K562 (cell line): ENCODE data around the gene STIM1. TPM values are rescaled to one million over a fixed set of nuclear protein-coding genes. Genes with fewer than 3 reads are reported as not detected.

Source experiments
- ATAC-seq: fragments of 200-7000 bp; cut with Tn5 transposase; 3 replicates; pipeline ENCODE4 v1.9.1; 2020; ENCODE audit warnings: moderate library complexity
- BruUV-seq: library from RNA; stranded (reverse); fragments of 400-500 nt; replicated peaks from 2 replicates; lab custom pipeline; 2021; lab: Mats Ljungman, UMichigan
- CTCF ChIA-PET: fragments of 300-600 bp; formaldehyde crosslinking; extraction: SDS; loops from one replicate; lab custom pipeline; 2021; ENCODE audit warnings: low intra/inter-chr PET ratio; lab: Yijun Ruan, JAX
- POLR2A ChIA-PET: fragments of 300-600, 350-650 bp; sonication (Branson Sonifier 250); formaldehyde crosslinking; extraction: SDS; loops from one replicate; lab custom pipeline; 2021; ENCODE audit warnings: antibody characterized with exemption, inconsistent platforms; lab: Yijun Ruan, JAX
- DNase-seq, 4 experiments: peaks; one replicate each; pipeline versions ENCODE4 v3.0.0 to v3.0.0-alpha.2; 2011 to 2018; ENCODE audit warnings: low spot score in 3 of 4, mixed read lengths in 3 of 4; ENCODE audit errors: extremely low read depth in 1 of 4
- FAIRE-seq: peaks from 2 replicates; lab custom pipeline; 2011; peaks lifted over from hg19 to GRCh38; lab: Jason Lieb, UNC
- H2AFZ ChIP-seq: 2 replicates; pipeline ENCODE4 v1.6.0; 2011; ENCODE audit warnings: low read depth, low read length, control low read depth, inconsistent platforms
- H3K27ac ChIP-seq: fragments of 200-600 bp; 3 replicates; pipeline ENCODE4 v1.8.0; 2011; ENCODE audit warnings: low read depth, mild to moderate bottlenecking, control low read depth, inconsistent platforms, low read length, moderate library complexity, mixed read lengths; ENCODE audit errors: extremely low read depth
- H3K27me3 ChIP-seq, 2 experiments: fragments of 300-600 bp in 1 of 2; 2 replicates in 1 of 2; 3 replicates in 1 of 2; pipeline versions ENCODE4 v1.6.0 to v1.8.0; 2011; ENCODE audit warnings: inconsistent platforms in 2 of 2, low read length in 2 of 2, mild to moderate bottlenecking in 1 of 2, mixed read lengths in 1 of 2, moderate library complexity in 1 of 2; ENCODE audit not compliant: control insufficient read depth in 2 of 2, insufficient read depth in 2 of 2
- H3K36me3 ChIP-seq: fragments of 300-600 bp; 3 replicates; pipeline ENCODE4 v1.8.0; 2011; ENCODE audit warnings: mild to moderate bottlenecking, low read length, inconsistent platforms; ENCODE audit not compliant: control insufficient read depth, insufficient read depth
- H3K4me1 ChIP-seq, 2 experiments: fragments of 200-600 bp in 1 of 2; replicated peaks in 1 of 2; 2 replicates in 1 of 2; 3 replicates in 1 of 2; pipeline versions ENCODE4 v1.5.1 to v1.8.0; 2011; ENCODE audit warnings: inconsistent platforms in 2 of 2, low read length in 2 of 2, mild to moderate bottlenecking in 1 of 2, mixed read lengths in 1 of 2, moderate library complexity in 1 of 2; ENCODE audit not compliant: control insufficient read depth in 2 of 2, insufficient read depth in 2 of 2
- H3K4me2 ChIP-seq: 2 replicates; pipeline ENCODE4 v1.6.1; 2011; ENCODE audit warnings: low read length, control low read depth, inconsistent platforms, mixed read lengths; ENCODE audit not compliant: insufficient read depth
- H3K4me3 ChIP-seq: fragments of 200-600 bp; sonication (generic), shearing (Covaris generic); 2 replicates; pipeline ENCODE4 v1.5.1; 2016; ENCODE audit warnings: control low read depth, inconsistent platforms
- H3K79me2 ChIP-seq: fragments of 200-600 bp; 3 replicates; pipeline ENCODE4 v1.8.0; 2011; ENCODE audit warnings: low read length, inconsistent platforms; ENCODE audit not compliant: control insufficient read depth, insufficient read depth
- H3K9ac ChIP-seq, 2 experiments: 2 replicates each; pipeline versions ENCODE4 v1.6.0 to v1.6.1; 2011; ENCODE audit warnings: low read depth in 2 of 2, low read length in 2 of 2, control low read depth in 1 of 2, inconsistent platforms in 1 of 2, mild to moderate bottlenecking in 1 of 2, mixed read lengths in 1 of 2; ENCODE audit not compliant: insufficient read depth in 1 of 2
- H3K9me1 ChIP-seq: one replicate; pipeline ENCODE4 v1.6.0; 2011; ENCODE audit warnings: inconsistent platforms, mild to moderate bottlenecking, low read length, moderate library complexity; ENCODE audit not compliant: control insufficient read depth, insufficient read depth
- H3K9me3 ChIP-seq: replicated peaks from 2 replicates; pipeline ENCODE4 v1.5.1; 2011; ENCODE audit warnings: low read depth, low read length, inconsistent platforms; ENCODE audit not compliant: control insufficient read depth, insufficient read depth
- H4K20me1 ChIP-seq: replicated peaks from 2 replicates; pipeline ENCODE4 v1.6.1; 2011; ENCODE audit warnings: low read length, inconsistent platforms, mixed read lengths; ENCODE audit not compliant: control insufficient read depth, insufficient read depth
- CC2D1A ChIP-seq: fragments of 450-650 bp; IDR thresholded peaks from 2 replicates; pipeline ENCODE4 v1.6.1; 2017; ENCODE audit warnings: mild to moderate bottlenecking
- CTCF ChIP-seq, 3 experiments: IDR thresholded peaks in 2 of 3; conservative IDR thresholded peaks in 1 of 3; 2 replicates each; pipeline ENCODE4 v1.5.1; 2011 to 2012; ENCODE audit warnings: low read length in 3 of 3, mild to moderate bottlenecking in 3 of 3, control low read depth in 2 of 3, improper control_type of control experiment in 1 of 3, inconsistent platforms in 1 of 3, low read depth in 1 of 3, mixed read lengths in 1 of 3, moderate library complexity in 1 of 3; ENCODE audit not compliant: insufficient read depth in 2 of 3
- DIDO1 ChIP-seq: fragments of 450-650 bp; IDR thresholded peaks from 2 replicates; pipeline ENCODE4 v1.6.1; 2016; ENCODE audit warnings: low read depth, missing biosample characterization, missing genetic modification characterization
- ETV1 ChIP-seq: fragments of 450-650 bp; conservative IDR thresholded peaks from 2 replicates; pipeline ENCODE4 v1.6.1; 2016; ENCODE audit warnings: missing genetic modification characterization, control low read depth, low read depth, missing compliant biosample characterization
- HDGF ChIP-seq: fragments of 450-650 bp; IDR thresholded peaks from 2 replicates; pipeline ENCODE4 v1.6.1; 2016
- MYC ChIP-seq, 2 experiments: fragments of 250-450 bp in 1 of 2; sonication (Bioruptor Pico) in 1 of 2; IDR thresholded peaks; 2 replicates each; pipeline versions ENCODE4 v1.5.1 to v1.6.1; 2012 to 2021; ENCODE audit warnings: low read depth in 2 of 2, borderline replicate concordance in 1 of 2, improper control_type of control experiment in 1 of 2, low read length in 1 of 2, mild to moderate bottlenecking in 1 of 2, moderate library complexity in 1 of 2
- NCOR1 ChIP-seq: fragments of 450-650 bp; IDR thresholded peaks from 2 replicates; pipeline ENCODE4 v1.6.1; 2016; ENCODE audit warnings: mild to moderate bottlenecking, moderate library complexity
- RB1 ChIP-seq: fragments of 450-650 bp; IDR thresholded peaks from 2 replicates; pipeline ENCODE4 v1.6.1; 2017; ENCODE audit warnings: low read depth, mild to moderate bottlenecking
- REST ChIP-seq, 2 experiments: fragments of 450-650 bp; formaldehyde crosslinking in 1 of 2; IDR thresholded peaks; 2 replicates each; pipeline versions ENCODE4 v1.4.0 to v1.6.1; 2014 to 2020; ENCODE audit warnings: mild to moderate bottlenecking in 2 of 2, borderline replicate concordance in 1 of 2, low read depth in 1 of 2
- SOX6 ChIP-seq: fragments of 450-650 bp; IDR thresholded peaks from 2 replicates; pipeline ENCODE4 v1.6.1; 2014; ENCODE audit warnings: mild to moderate bottlenecking
- ZNF668 ChIP-seq: fragments of 250-450 bp; sonication (Bioruptor Pico); IDR thresholded peaks from 2 replicates; pipeline ENCODE4 v1.8.0; 2022; ENCODE audit warnings: mild to moderate bottlenecking, inconsistent platforms
- WGBS: fragments of 100-300 bp; shearing (Covaris generic); methylation state at CpG from one replicate; pipeline ENCODE4 v1.1.6; 2016; ENCODE audit warnings: low coverage, mixed read lengths; ENCODE audit not compliant: insufficient coverage; ENCODE audit errors: missing lambda C conversion rate; 5-methylcytosine and 5-hydroxymethylcytosine counted together
- in situ Hi-C: fragments of 300-500 bp; cut with MboI; formaldehyde crosslinking; loops from 4 replicates; pipeline ENCODE4 v1.15.0; 2018; ENCODE audit warnings: inconsistent platforms, mixed read lengths
- intact Hi-C: fragments of 100-400 bp; cut with micrococcal nuclease; formaldehyde crosslinking; loops from 2 replicates; pipeline ENCODE4 v1.14.2; 2022
- polyA plus RNA-seq, 8 experiments: library from polyadenylated mRNA; depleted of rRNA in 4 of 8; stranded (reverse) in 5 of 8; unstranded in 3 of 8; fragments of >200 nt; fragmentation: Nextera tagmentation in 2 of 8; fragmentation: Illumina TruSeq in 1 of 8; extraction: Ambion mirVana in 2 of 8; extraction: Trizol in 1 of 8; gene quantifications; 2 replicates each; pipeline versions ENCODE4 v1.2.1 to v1.2.3, GENCODE V29; 2011 to 2014; ENCODE audit warnings: inconsistent platforms in 1 of 8, missing spikeins in 1 of 8
- total RNA-seq, 7 experiments: library from RNA; depleted of rRNA in 6 of 7; stranded (reverse); fragments of >200 nt in 6 of 7; fragmentation: Illumina TruSeq in 2 of 7; extraction: Trizol in 2 of 7; gene quantifications; 2 replicates each; pipeline versions ENCODE4 v1.2.1 to v1.2.3, GENCODE V29; 2011 to 2021; ENCODE audit warnings: low replicate concordance in 1 of 7

Gene STIM1
- total and polyA plus RNA-seq, 9 of the 15 experiments (the other 6 are each of a cell fraction or from before 2014, with no cell fraction given) = 7.7 to 50.5 (median 22.5) TPM

- Histone ChIP-seq H3K27me3 (no peaks in the 10 kb centered on the region), H3K9me3 (no peaks in the 10 kb centered on the region)
- TF ChIP-seq REST (IDR thresholded peaks at IDR 0.05; ENCODE audit: borderline replicate concordance) (peak; percentile 88), REST (CRISPR knock-in tag; IDR thresholded peaks at IDR 0.05; ENCODE audit: low read depth) (no peak), ZNF668 (CRISPR knock-in tag) (0 out of 2 replicates have a peak, but pooled peaks have one; percentile 28), CTCF (IDR thresholded peaks at IDR 0.05 in 2 of 3, conservative IDR thresholded peaks at IDR 0.05 in 1 of 3; ENCODE audit: insufficient read depth in 2 of 3, low read depth in 1 of 3, low read length in 3 of 3) (peak; percentile 78 to 89 (median 78)), ETV1 (tag) (peak; percentile 32), RB1 (peak; percentile 70; the same call in 1 of the 2 replicates), MYC (IDR thresholded peaks at IDR 0.05; ENCODE audit: low read depth, low read length) (no peak), MYC (CRISPR knock-in tag; IDR thresholded peaks at IDR 0.05; ENCODE audit: borderline replicate concordance, low read depth) (no peak), CC2D1A (peak; percentile 69), HDGF (0 out of 2 replicates have a peak, but pooled peaks have one; percentile 23), SOX6 (no peak), DIDO1 (tag) (no peak), NCOR1 (peak; percentile 6; the same call in 1 of the 2 replicates)
Measured at GRCh38 chr11:4072668-4073285, 217.3 kb downstream of the STIM1 start.

More at GRCh38 chr11:4072668-4073285, 217.3 kb downstream of the STIM1 start:
- H3K36me3 ChIP-seq = peaks cover 29% of the 10 kb centered on the region
- no peaks in the 10 kb centered on the region for H3K4me1 ChIP-seq
- BruUV-seq = no TSS peak
- H3K4me2 ChIP-seq = no peak overlapping the region
- ATAC-seq = peak; percentile 97
- no peaks in the 10 kb centered on the region for H3K9me1 ChIP-seq
- DNase-seq = peak; percentile 69 to 82 (median 74)
- in situ Hi-C loops = loop anchor here (5.0 kb wide), 1 partner anchor 225 kb away; no protein-coding TSS in a partner anchor
- H3K9ac ChIP-seq = no peak overlapping the region
- H2AFZ ChIP-seq = 0 out of 2 replicates have a peak overlapping the region, but pooled peaks have one; percentile 36
- ChIA-PET POLR2A (interaction anchor here (0.6 to 3.0 kb wide), 7 partner anchors 9 to 248 kb away, joined by 3 to 13 read pairs (median 5); partner anchors contain the start of gene STIM1), CTCF (interaction anchor here (0.7 to 2.7 kb wide), 6 partner anchors 130 to 377 kb away, joined by 3 to 30 read pairs (median 6); partner anchors contain the start of gene PGAP2)
- H3K79me2 ChIP-seq = no peaks in the 10 kb centered on the region
- peak; percentile 94 for FAIRE-seq
- no peak overlapping the region for H3K4me3 ChIP-seq
- 11% methylated on average over 4 of the region's 4 CpGs for WGBS
- intact Hi-C loops = loop anchor here (1.0 to 5.0 kb wide), 5 partner anchors 85 to 248 kb away; no protein-coding TSS in a partner anchor
- H3K27ac ChIP-seq = no peak overlapping the region
- H4K20me1 ChIP-seq = no peaks in the 10 kb centered on the region
